ENCODE measurements around the gene SLC25A47.
A peak's percentile ranks its signal among the peaks of the same experiment; 100 is the strongest.
"Not testable (repeated sequence)": the region's sequence is repeated elsewhere in the genome, so short reads cannot be mapped to it uniquely, and the experiment has no call there.

SLC25A47 gene

GRCh38 chr14:100290607-100291304 lies 32.4 kb upstream of the SLC25A47 start:
- DNase-seq, result no peak

GRCh38 chr14:100291305-100292075 lies 31.6 kb upstream of the SLC25A47 start:
- DNase-seq, result no peak

- no peak for DNase-seq
Observed at GRCh38 chr14:100292301-100292775, 30.8 kb upstream of the SLC25A47 start.

- DNase-seq, result no peak
Observed at GRCh38 chr14:100292776-100293461, 30.2 kb upstream of the SLC25A47 start.

GRCh38 chr14:100293497-100294212 lies 29.5 kb upstream of the SLC25A47 start:
- DNase-seq, result no peak

GRCh38 chr14:100294213-100294962 lies 28.8 kb upstream of the SLC25A47 start:
- no peak for DNase-seq

- DNase-seq, result no peak
Observed at GRCh38 chr14:100294963-100295330, 28.2 kb upstream of the SLC25A47 start.

GRCh38 chr14:100295376-100296105 lies 27.6 kb upstream of the SLC25A47 start:
- no peak for DNase-seq

GRCh38 chr14:100296106-100296651 lies 27.0 kb upstream of the SLC25A47 start:
- no peak for DNase-seq

GRCh38 chr14:100296729-100297128 lies 26.4 kb upstream of the SLC25A47 start:
- not testable (repeated sequence) for DNase-seq

- DNase-seq, result no peak
Observed at GRCh38 chr14:100297320-100298300, 25.5 kb upstream of the SLC25A47 start.

- DNase-seq, result no peak
Observed at GRCh38 chr14:100298551-100299237, 24.4 kb upstream of the SLC25A47 start.

- DNase-seq, result no peak
Observed at GRCh38 chr14:100299238-100299560, 23.9 kb upstream of the SLC25A47 start.

GRCh38 chr14:100302616-100303015 lies 20.5 kb upstream of the SLC25A47 start:
- DNase-seq, result no peak

- no peak for DNase-seq
Observed at GRCh38 chr14:100303179-100303578, 20.0 kb upstream of the SLC25A47 start.

GRCh38 chr14:100303925-100304324 lies 19.2 kb upstream of the SLC25A47 start:
- no peak for DNase-seq

- DNase-seq, result no peak
Observed at GRCh38 chr14:100304825-100305323, 18.3 kb upstream of the SLC25A47 start.

GRCh38 chr14:100305324-100306100 lies 17.6 kb upstream of the SLC25A47 start:
- DNase-seq, result peak; percentile 25
